HG02981 (cell line): ENCODE results near the gene ATOH7.

Source experiments
- ATAC-seq: cut with Tn5 transposase; IDR thresholded peaks from one replicate; pipeline ENCODE4 v1.9.1; 2021; ENCODE audit warnings: mild to moderate bottlenecking, moderate library complexity; ENCODE audit not compliant: unreplicated experiment

Gene ATOH7

GRCh38 chr10:68184546-68184945 is 47.4 kb downstream of the ATOH7 start:
- ATAC-seq, result no peak
